ENCODE results near the gene CMTM6.

DNA sequence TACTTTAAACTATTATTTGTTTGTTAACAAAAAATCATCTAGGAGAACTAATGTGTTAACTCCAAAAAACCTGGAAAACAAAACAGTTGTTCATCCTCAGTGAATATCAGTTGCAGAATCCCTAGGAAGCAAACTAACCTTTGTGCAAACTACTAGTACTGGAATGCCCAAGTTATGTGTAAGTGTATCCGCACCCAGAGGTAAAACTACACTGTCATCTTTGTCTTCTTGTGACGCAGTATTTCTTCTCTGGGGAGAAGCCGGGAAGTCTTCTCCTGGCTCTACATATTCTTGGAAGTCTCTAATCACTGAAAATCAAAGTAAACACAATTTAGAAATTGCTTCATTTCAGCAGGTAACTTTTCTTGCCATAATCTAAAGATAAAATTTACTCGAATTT, 38.2 kb upstream of the CMTM6 start:
- TF ChIP-seq POLR2A (IDR thresholded peaks at IDR 0.05), result no peak
- TF ChIP-seq POLR2AphosphoS5 (IDR thresholded peaks at IDR 0.05; ENCODE audit: insufficient read depth in 1 of 2, low read depth in 1 of 2), result no peak
- TF ChIP-seq CTCF (IDR thresholded peaks at IDR 0.05), result no peak

Measured in vagina (tissue), 2 donors.